ENCODE measurements around the gene CRKL. TPM values are rescaled to one million over a fixed set of nuclear protein-coding genes. Genes with fewer than 3 reads are reported as not detected.

CRKL gene
- total RNA-seq, 1 experiment from 2014 or later = 69.9 TPM

GRCh38 chr22:20953668-20954500, 36.7 kb downstream of the CRKL start:
- intact Hi-C loops (cut with micrococcal nuclease; ENCODE audit: unreplicated experiment) = loop anchor here (5.0 kb wide), 1 partner anchor 37 kb away; the partner anchor contains the start of gene CRKL
- Mint-ChIP-seq H3K4me1 (ENCODE audit: low read depth, unreplicated experiment) (peaks cover 62% of the 10 kb centered on the region), H3K9me3 (ENCODE audit: low read depth, unreplicated experiment) (no peaks in the 10 kb centered on the region), H3K36me3 (ENCODE audit: insufficient read depth, unreplicated experiment) (peaks cover 81% of the 10 kb centered on the region), H3K4me3 (ENCODE audit: low read depth, unreplicated experiment) (peak overlapping the region; percentile 24), H3K27ac (ENCODE audit: unreplicated experiment) (peak overlapping the region; percentile 72), H3K27me3 (ENCODE audit: unreplicated experiment) (no peaks in the 10 kb centered on the region)
- DNase-seq = no peak
- BruUV-seq (replicated peaks) = no TSS peak
- TF ChIP-seq CTCF (IDR thresholded peaks at IDR 0.05; ENCODE audit: unreplicated experiment) = no peak
- CTCF ChIA-PET = interaction anchor here (3.4 kb wide), 1 partner anchor 36 kb away, joined by 19 read pairs; the partner anchor contains the start of gene CRKL

GRCh38 chr22:20955548-20955947, 38.3 kb downstream of the CRKL start:
- intact Hi-C loops (cut with micrococcal nuclease; ENCODE audit: unreplicated experiment) = no loop called here
- no peak for DNase-seq
- TF ChIP-seq CTCF (IDR thresholded peaks at IDR 0.05; ENCODE audit: unreplicated experiment) = no peak
- no peaks in the 10 kb centered on the region for H3K9me3 Mint-ChIP-seq (ENCODE audit: low read depth, unreplicated experiment)
- H3K27me3 Mint-ChIP-seq (ENCODE audit: unreplicated experiment) = no peaks in the 10 kb centered on the region
- CTCF ChIA-PET = interaction anchor here (0.7 to 1.7 kb wide), 3 partner anchors 17 to 70 kb away, joined by 3 to 9 read pairs (median 8); no protein-coding TSS in a partner anchor
- no TSS peak for BruUV-seq (replicated peaks)
- H3K27ac Mint-ChIP-seq (ENCODE audit: unreplicated experiment) = no peak overlapping the region
- peaks cover 68% of the 10 kb centered on the region for H3K36me3 Mint-ChIP-seq (ENCODE audit: insufficient read depth, unreplicated experiment)
- H3K4me3 Mint-ChIP-seq (ENCODE audit: low read depth, unreplicated experiment) = no peak overlapping the region
- H3K4me1 Mint-ChIP-seq (ENCODE audit: low read depth, unreplicated experiment) = peaks cover 47% of the 10 kb centered on the region

- no peaks in the 10 kb centered on the region for H3K9me3 Mint-ChIP-seq (ENCODE audit: low read depth, unreplicated experiment)
- intact Hi-C loops (cut with micrococcal nuclease; ENCODE audit: unreplicated experiment) = no loop called here
- TSS peak; percentile 40 for BruUV-seq (replicated peaks)
Measured at GRCh38 chr22:20956258-20957101, 39.3 kb downstream of the CRKL start.

More at GRCh38 chr22:20956258-20957101, 39.3 kb downstream of the CRKL start:
- TF ChIP-seq CTCF (IDR thresholded peaks at IDR 0.05; ENCODE audit: unreplicated experiment) = no peak
- H3K27ac Mint-ChIP-seq (ENCODE audit: unreplicated experiment) = peak overlapping the region; percentile 78
- H3K27me3 Mint-ChIP-seq (ENCODE audit: unreplicated experiment) = no peaks in the 10 kb centered on the region
- peaks cover 38% of the 10 kb centered on the region for H3K4me1 Mint-ChIP-seq (ENCODE audit: low read depth, unreplicated experiment)
- peak; percentile 72 for DNase-seq
- CTCF ChIA-PET = interaction anchor here (0.6 to 3.0 kb wide), 11 partner anchors 9 to 71 kb away, joined by 3 to 11 read pairs (median 5); partner anchors contain the start of genes AIFM3, CRKL and LZTR1
- peak overlapping the region; percentile 91 for H3K4me3 Mint-ChIP-seq (ENCODE audit: low read depth, unreplicated experiment)
- H3K36me3 Mint-ChIP-seq (ENCODE audit: insufficient read depth, unreplicated experiment) = peaks cover 64% of the 10 kb centered on the region
